CD8-positive, alpha-beta memory T cell (primary cell): ENCODE results near the gene REG1B. TPM values are rescaled to one million over a fixed set of nuclear protein-coding genes. Genes with fewer than 3 reads are reported as not detected.
"Not testable (repeated sequence)": the region's sequence is repeated elsewhere in the genome, so short reads cannot be mapped to it uniquely, and the experiment has no call there.

Experiments
- CTCF ChIA-PET: fragments of 350-600 bp; sonication (Branson Sonifier 250); formaldehyde crosslinking; loops from one replicate; lab custom pipeline; 2021; ENCODE audit warnings: antibody characterized with exemption; lab: Charles Lee
- POLR2A ChIA-PET: fragments of 350-600 bp; sonication (Branson Sonifier 250); formaldehyde crosslinking; loops from one replicate; lab custom pipeline; 2021; ENCODE audit warnings: antibody characterized with exemption; lab: Charles Lee
- DNase-seq, 5 donors: peaks; one replicate each; pipeline versions ENCODE4 v3.0.0 to v3.0.0-alpha.2; 2020 to 2022; ENCODE audit warnings: mixed read lengths in 1 of 5
- H3K27ac ChIP-seq: one replicate; pipeline ENCODE4 v1.7.0; 2013; ENCODE audit warnings: low read depth, mild to moderate bottlenecking, low read length, moderate library complexity
- H3K27me3 ChIP-seq: 2 replicates; pipeline ENCODE4 v1.7.0; 2013; ENCODE audit warnings: low read length, mild to moderate bottlenecking; ENCODE audit not compliant: insufficient read depth, poor library complexity, severe bottlenecking
- H3K36me3 ChIP-seq: 2 replicates; pipeline ENCODE4 v1.7.0; 2013; ENCODE audit warnings: mild to moderate bottlenecking, low read length, moderate library complexity; ENCODE audit not compliant: insufficient read depth
- H3K4me1 ChIP-seq: 2 replicates; pipeline ENCODE4 v1.7.0; 2013; ENCODE audit warnings: mild to moderate bottlenecking, low read length, moderate library complexity; ENCODE audit not compliant: insufficient read depth
- H3K4me3 ChIP-seq: 2 replicates; pipeline ENCODE4 v1.7.0; 2013; ENCODE audit warnings: mild to moderate bottlenecking, low read length
- H3K9me3 ChIP-seq: 2 replicates; pipeline ENCODE4 v1.7.0; 2013; ENCODE audit warnings: mild to moderate bottlenecking, low read length
- H3K27ac Mint-ChIP-seq, 8 donors: one replicate each; pipeline ENCODE4 v1.8.0; 2020 to 2021; ENCODE audit warnings: mixed read lengths in 8 of 8, mild to moderate bottlenecking in 6 of 8, inconsistent platforms in 3 of 8, moderate library complexity in 3 of 8
- H3K27me3 Mint-ChIP-seq, 2 donors: one replicate each; pipeline ENCODE4 v1.8.0; 2020 to 2021; ENCODE audit warnings: mixed read lengths in 2 of 2, mild to moderate bottlenecking in 1 of 2, moderate library complexity in 1 of 2
- H3K36me3 Mint-ChIP-seq, 3 donors: one replicate each; pipeline ENCODE4 v1.8.0; 2020 to 2021; ENCODE audit warnings: mixed read lengths in 3 of 3, inconsistent platforms in 1 of 3, mild to moderate bottlenecking in 1 of 3
- H3K4me1 Mint-ChIP-seq, 3 donors: one replicate each; pipeline ENCODE4 v1.8.0; 2020 to 2021; ENCODE audit warnings: mixed read lengths in 3 of 3, inconsistent platforms in 1 of 3, mild to moderate bottlenecking in 1 of 3
- H3K4me3 Mint-ChIP-seq, 7 donors: one replicate each; pipeline ENCODE4 v1.8.0; 2020 to 2021; ENCODE audit warnings: mixed read lengths in 7 of 7, mild to moderate bottlenecking in 6 of 7, moderate library complexity in 4 of 7, inconsistent platforms in 2 of 7
- H3K9me3 Mint-ChIP-seq, 5 donors: one replicate each; pipeline ENCODE4 v1.8.0; 2020 to 2022; ENCODE audit warnings: mixed read lengths in 5 of 5, mild to moderate bottlenecking in 3 of 5, moderate library complexity in 2 of 5, inconsistent platforms in 1 of 5
- polyA plus RNA-seq: library from polyadenylated mRNA; unstranded; fragments of 300-500 nt; fragmentation: Illumina TruSeq; gene quantifications from one replicate; pipeline ENCODE4 v1.2.3, GENCODE V29; 2021
- total RNA-seq, 2 experiments: library from RNA; stranded (reverse); gene quantifications; one replicate each; pipeline ENCODE4 v1.2.3, GENCODE V29; 2021

The REG1B gene
- total and polyA plus RNA-seq, 3 experiments from 2014 or later = not detected

- Mint-ChIP-seq H3K27ac (no peak overlapping the region), H3K27me3 (peaks cover 0 to 2% of the 10 kb centered on the region in 2 donors)
Observed at GRCh38 chr2:79071078-79071477, 16.7 kb downstream of the REG1B start.

DNA sequence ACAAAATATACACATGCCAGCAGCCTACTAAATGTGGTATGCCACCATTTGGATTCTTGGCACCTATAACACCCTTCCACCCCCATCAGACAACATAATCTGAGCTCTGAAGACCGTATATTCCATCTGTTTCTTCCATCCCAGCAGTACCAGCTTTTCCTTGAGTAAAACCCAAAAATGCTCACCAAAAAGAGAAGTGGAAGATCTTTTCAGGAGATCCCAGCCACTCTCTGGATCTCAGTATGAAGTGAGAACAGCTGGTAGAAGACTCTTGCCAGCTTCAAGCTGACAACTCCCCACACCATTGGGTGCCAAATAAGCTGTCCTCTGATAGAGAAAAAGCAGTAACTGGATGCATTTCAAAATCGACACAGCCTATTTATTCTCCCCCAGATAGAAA is 22.6 kb downstream of the REG1B start:
- Histone ChIP-seq H3K9me3 (no peaks in the 10 kb centered on the region), H3K36me3 (no peaks in the 10 kb centered on the region), H3K4me3 (no peak overlapping the region), H3K27ac (no peak overlapping the region), H3K27me3 (no peaks in the 10 kb centered on the region), H3K4me1 (no peaks in the 10 kb centered on the region)
- Mint-ChIP-seq H3K36me3 (no peaks in the 10 kb centered on the region), H3K27ac (no peak overlapping the region), H3K4me3 (no peak overlapping the region), H3K4me1 (no peaks in the 10 kb centered on the region), H3K27me3 (peaks cover 0 to 2% of the 10 kb centered on the region in 2 donors), H3K9me3 (peaks cover 5 to 16% (median 10%) of the 10 kb centered on the region in 5 donors)
- DNase-seq = no peak
- CTCF ChIA-PET = no interaction called here
- POLR2A ChIA-PET = no interaction called here

More at GRCh38 chr2:79071078-79071477, 16.7 kb downstream of the REG1B start:
- H3K4me3 ChIP-seq = no peak overlapping the region
- Mint-ChIP-seq H3K4me3 (no peak overlapping the region), H3K36me3 (peaks cover 0 to 1% (median 0%) of the 10 kb centered on the region in 3 donors), H3K9me3 (peaks cover 7 to 22% (median 10%) of the 10 kb centered on the region in 5 donors), H3K4me1 (no peaks in the 10 kb centered on the region)
- POLR2A ChIA-PET = no interaction called here
- CTCF ChIA-PET = no interaction called here
- no peaks in the 10 kb centered on the region for H3K9me3 ChIP-seq
- no peak overlapping the region for H3K27ac ChIP-seq
- H3K36me3 ChIP-seq = no peaks in the 10 kb centered on the region
- no peaks in the 10 kb centered on the region for H3K27me3 ChIP-seq
- H3K4me1 ChIP-seq = no peaks in the 10 kb centered on the region
- DNase-seq = no peak

DNA sequence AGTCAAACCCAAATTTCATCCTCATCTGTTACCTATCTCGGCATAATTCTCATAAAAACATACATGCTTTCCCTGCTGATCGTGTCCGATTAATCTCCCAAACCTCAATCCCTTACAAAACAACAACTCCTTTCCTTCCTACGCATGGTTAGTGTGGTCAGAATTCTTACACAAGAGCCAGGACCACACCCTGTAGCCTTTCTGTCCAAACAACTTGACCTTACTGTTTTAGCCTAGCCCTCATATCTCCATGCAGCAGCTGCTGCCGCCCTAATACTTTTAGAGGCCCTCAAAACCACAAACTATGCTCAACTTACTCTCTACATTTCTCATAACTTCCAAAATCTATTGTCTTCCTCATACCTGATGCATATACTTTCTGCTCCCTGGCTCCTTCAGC is 33.0 kb downstream of the REG1B start:
- H3K4me3 ChIP-seq, H3K27ac ChIP-seq, POLR2A ChIA-PET, H3K9me3 ChIP-seq, CTCF ChIA-PET, H3K27me3 ChIP-seq, H3K4me1 ChIP-seq, H3K4me3 Mint-ChIP-seq, H3K27me3 Mint-ChIP-seq, H3K36me3 ChIP-seq, H3K4me1 Mint-ChIP-seq, DNase-seq, H3K27ac Mint-ChIP-seq, H3K36me3 Mint-ChIP-seq: not testable (repeated sequence)
- peaks cover 6 to 37% (median 10%) of the 10 kb centered on the region in 5 donors for H3K9me3 Mint-ChIP-seq

- H3K27me3 Mint-ChIP-seq, CTCF ChIA-PET, H3K4me3 Mint-ChIP-seq, DNase-seq, H3K36me3 ChIP-seq, H3K4me1 ChIP-seq, H3K36me3 Mint-ChIP-seq, POLR2A ChIA-PET, H3K27ac Mint-ChIP-seq, H3K27me3 ChIP-seq, H3K27ac ChIP-seq, H3K9me3 ChIP-seq, H3K4me1 Mint-ChIP-seq, H3K4me3 ChIP-seq: not testable (repeated sequence)
- H3K9me3 Mint-ChIP-seq = peaks cover 6 to 35% (median 11%) of the 10 kb centered on the region in 5 donors
Observed at GRCh38 chr2:79053486-79053885, 34.3 kb downstream of the REG1B start.

- H3K9me3 Mint-ChIP-seq = peaks cover 0 to 16% (median 6%) of the 10 kb centered on the region in 5 donors
- H3K4me3 ChIP-seq = no peak overlapping the region
- POLR2A ChIA-PET = no interaction called here
- H3K9me3 ChIP-seq = no peaks in the 10 kb centered on the region
- no peak overlapping the region for H3K27ac Mint-ChIP-seq
- H3K4me1 Mint-ChIP-seq = no peaks in the 10 kb centered on the region
- H3K36me3 Mint-ChIP-seq = no peaks in the 10 kb centered on the region
- no peaks in the 10 kb centered on the region for H3K36me3 ChIP-seq
- H3K27me3 ChIP-seq = no peaks in the 10 kb centered on the region
- no peak for DNase-seq
- CTCF ChIA-PET = no interaction called here
- H3K4me1 ChIP-seq = no peaks in the 10 kb centered on the region
- H3K27ac ChIP-seq = no peak overlapping the region
- H3K4me3 Mint-ChIP-seq = no peak overlapping the region
- H3K27me3 Mint-ChIP-seq = peaks cover 0 to 3% of the 10 kb centered on the region in 2 donors
Observed at GRCh38 chr2:79041032-79041448, 46.8 kb downstream of the REG1B start.

DNA sequence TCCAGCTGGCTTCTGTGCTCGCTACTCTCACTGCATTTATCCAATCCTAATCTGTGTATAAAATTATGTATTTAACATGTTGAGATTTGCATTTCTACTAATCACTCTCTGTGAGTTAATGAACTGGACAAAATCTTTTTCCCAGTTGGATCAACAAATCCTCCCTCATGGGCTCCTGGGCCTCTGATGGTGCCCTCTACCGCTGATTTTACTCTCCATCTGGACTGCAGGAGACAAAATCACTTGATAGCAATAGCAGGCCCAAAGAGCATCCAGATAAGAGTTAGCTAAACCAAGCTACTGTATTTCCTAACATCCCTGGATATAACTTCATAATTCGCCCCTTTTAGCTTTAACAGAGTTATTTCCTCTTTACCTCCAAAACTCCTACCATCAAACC is 47.8 kb downstream of the REG1B start:
- Mint-ChIP-seq H3K4me1 (no peaks in the 10 kb centered on the region), H3K36me3 (no peaks in the 10 kb centered on the region), H3K27me3 (peaks cover 0 to 3% of the 10 kb centered on the region in 2 donors), H3K27ac (no peak overlapping the region), H3K4me3 (no peak overlapping the region), H3K9me3 (peaks cover 0 to 15% (median 6%) of the 10 kb centered on the region in 5 donors)
- DNase-seq = no peak
- Histone ChIP-seq H3K4me3 (no peak overlapping the region), H3K4me1 (no peaks in the 10 kb centered on the region), H3K9me3 (no peaks in the 10 kb centered on the region), H3K36me3 (no peaks in the 10 kb centered on the region), H3K27ac (no peak overlapping the region), H3K27me3 (no peaks in the 10 kb centered on the region)
- POLR2A ChIA-PET = no interaction called here
- CTCF ChIA-PET = no interaction called here

Other genes starting within 250 kb of the REG1B start
- not detected for gene REG3G, start 62.3 kb downstream of the REG1B start, total RNA-seq
- not detected for gene REG3G, start 62.3 kb downstream of the REG1B start, polyA plus RNA-seq
- not detected for gene REG1A, start 32.5 kb upstream of the REG1B start, total RNA-seq
- gene REG1A, start 32.5 kb upstream of the REG1B start, polyA plus RNA-seq = not detected
- gene REG3A, start 71.8 kb upstream of the REG1B start, total RNA-seq = not detected
- not detected for gene REG3A, start 71.8 kb upstream of the REG1B start, polyA plus RNA-seq